Right lobe of liver (tissue), 4 donors: Measurements from ENCODE around the gene TNPO2.

Source experiments
- POLR2A ChIP-seq: fragments of 450-650 bp; IDR thresholded peaks from one replicate; pipeline ENCODE4 v1.6.1; 2017; ENCODE audit warnings: antibody characterized with exemption, mild to moderate bottlenecking
- TF ChIP-seq, protein P1 (sequence below), 4 donors: fragments of 200-600 bp in 3 of 4; fragments of 450-650 bp in 1 of 4; IDR thresholded peaks; one replicate each; pipeline versions ENCODE4 v1.5.1 to v1.8.0; 2016 to 2022; ENCODE audit warnings: antibody characterized with exemption in 4 of 4, mild to moderate bottlenecking in 2 of 4
- donor health status: DM: no; HTN: no; CAD: no.
- donor health status: DM: no; HTN: no; CAD: no.
- donor health status: DM: no; HTN: yes; CAD: no.

- no peak for TF ChIP-seq POLR2A
- TF ChIP-seq, protein P1, sequence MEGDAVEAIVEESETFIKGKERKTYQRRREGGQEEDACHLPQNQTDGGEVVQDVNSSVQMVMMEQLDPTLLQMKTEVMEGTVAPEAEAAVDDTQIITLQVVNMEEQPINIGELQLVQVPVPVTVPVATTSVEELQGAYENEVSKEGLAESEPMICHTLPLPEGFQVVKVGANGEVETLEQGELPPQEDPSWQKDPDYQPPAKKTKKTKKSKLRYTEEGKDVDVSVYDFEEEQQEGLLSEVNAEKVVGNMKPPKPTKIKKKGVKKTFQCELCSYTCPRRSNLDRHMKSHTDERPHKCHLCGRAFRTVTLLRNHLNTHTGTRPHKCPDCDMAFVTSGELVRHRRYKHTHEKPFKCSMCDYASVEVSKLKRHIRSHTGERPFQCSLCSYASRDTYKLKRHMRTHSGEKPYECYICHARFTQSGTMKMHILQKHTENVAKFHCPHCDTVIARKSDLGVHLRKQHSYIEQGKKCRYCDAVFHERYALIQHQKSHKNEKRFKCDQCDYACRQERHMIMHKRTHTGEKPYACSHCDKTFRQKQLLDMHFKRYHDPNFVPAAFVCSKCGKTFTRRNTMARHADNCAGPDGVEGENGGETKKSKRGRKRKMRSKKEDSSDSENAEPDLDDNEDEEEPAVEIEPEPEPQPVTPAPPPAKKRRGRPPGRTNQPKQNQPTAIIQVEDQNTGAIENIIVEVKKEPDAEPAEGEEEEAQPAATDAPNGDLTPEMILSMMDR (IDR thresholded peaks at IDR 0.05) = no peak
These were observed 15.1 kb downstream of the TNPO2 start for GRCh38 chr19:12708641-12709040.
